Panc1 (cell line): ENCODE results near the gene SMARCA5.

ENCODE experiments used
- CTCF ChIP-seq: fragments of 450-650 bp; IDR thresholded peaks from 2 replicates; pipeline ENCODE4 v1.5.1; 2017; ENCODE audit warnings: mild to moderate bottlenecking
- TCF7L2 ChIP-seq: IDR thresholded peaks from 2 replicates; pipeline ENCODE4 v1.6.1; 2011; ENCODE audit warnings: mild to moderate bottlenecking, low read depth, low read length, inconsistent platforms

- no peak for TF ChIP-seq CTCF
- TF ChIP-seq TCF7L2, result no peak
These were observed 995 bp downstream of the SMARCA5 start for GRCh38 chr4:143514497-143514896.
